ENCODE measurements around the gene CNTNAP4.

The CNTNAP4 gene

DNA sequence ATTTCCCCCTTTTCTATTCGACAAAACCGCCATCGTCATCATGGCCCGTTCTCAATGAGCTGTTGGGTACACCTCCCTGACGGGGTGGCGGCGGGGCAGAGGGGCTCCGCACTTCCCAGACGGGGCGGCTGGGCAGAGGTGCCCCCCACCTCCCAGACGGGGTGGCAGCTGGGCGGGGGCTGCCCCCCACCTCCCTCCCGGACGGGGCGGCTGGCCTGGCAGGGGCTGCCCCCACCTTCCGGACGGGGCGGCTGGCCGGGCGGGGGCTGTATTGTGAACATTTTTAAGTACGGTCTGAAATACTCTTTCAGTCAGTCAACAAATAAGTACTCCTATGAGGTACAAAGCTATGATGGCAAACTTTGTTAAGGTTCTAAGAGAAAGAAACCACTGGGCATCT lies 222.8 kb downstream of the CNTNAP4 start:
- DNase-seq: no peak

DNA sequence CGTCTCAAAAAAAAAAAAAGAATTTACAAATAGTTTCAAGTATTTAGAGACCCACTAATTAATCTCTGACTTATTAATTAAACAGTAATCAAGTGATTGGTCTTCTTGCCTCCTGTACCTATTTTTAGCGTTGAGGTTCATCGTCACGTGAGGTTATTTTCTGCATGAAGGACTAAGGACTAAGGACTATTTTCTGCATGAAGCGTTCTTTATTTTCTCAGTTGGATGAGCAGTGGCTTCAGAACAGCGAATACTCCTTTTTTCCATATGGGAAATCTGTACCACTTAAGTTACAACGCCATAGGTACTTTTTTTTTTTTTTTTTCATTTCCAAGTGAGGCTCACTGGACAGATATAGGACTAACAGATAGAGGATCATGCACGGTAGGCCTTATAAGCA lies 224.9 kb downstream of the CNTNAP4 start:
- no peak for DNase-seq

DNA sequence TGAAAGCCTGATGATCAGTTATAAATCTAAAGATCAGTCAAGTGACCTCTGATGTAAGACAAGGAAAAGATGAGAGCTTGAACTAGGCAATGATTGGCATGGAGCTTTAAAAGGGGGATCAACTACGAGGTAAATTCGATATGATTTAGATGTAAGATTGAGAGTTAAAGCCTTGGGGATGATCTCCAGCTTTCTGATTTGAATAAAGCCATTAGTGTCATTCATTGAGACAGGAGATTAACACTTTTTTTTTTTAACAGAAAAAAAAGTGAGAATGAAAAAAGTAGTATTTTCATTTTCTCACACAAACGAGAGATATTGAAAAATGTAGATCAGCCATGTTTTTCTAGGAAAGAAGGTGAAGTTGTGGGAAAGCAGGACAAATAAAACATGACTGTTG lies 225.4 kb downstream of the CNTNAP4 start:
- no peak for DNase-seq

DNA sequence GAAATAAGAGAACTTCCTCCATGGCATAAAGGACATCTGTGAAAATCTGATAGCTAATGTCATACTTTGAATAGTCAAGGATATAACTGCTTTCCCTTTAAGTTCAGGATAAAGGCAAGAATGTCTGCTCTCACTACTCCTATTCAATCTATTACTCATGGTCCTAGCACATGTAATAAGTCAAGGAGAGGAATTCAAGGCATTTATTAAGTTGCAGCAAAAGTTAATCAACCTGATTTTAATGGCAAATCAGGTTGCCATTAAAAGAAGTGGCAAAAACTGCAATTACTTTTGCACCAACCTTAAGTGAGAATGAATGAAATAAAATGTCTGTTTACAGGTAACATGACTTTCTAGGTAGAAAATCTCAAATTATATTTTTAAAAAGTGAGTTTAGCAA lies 225.9 kb downstream of the CNTNAP4 start:
- DNase-seq: no peak

DNA sequence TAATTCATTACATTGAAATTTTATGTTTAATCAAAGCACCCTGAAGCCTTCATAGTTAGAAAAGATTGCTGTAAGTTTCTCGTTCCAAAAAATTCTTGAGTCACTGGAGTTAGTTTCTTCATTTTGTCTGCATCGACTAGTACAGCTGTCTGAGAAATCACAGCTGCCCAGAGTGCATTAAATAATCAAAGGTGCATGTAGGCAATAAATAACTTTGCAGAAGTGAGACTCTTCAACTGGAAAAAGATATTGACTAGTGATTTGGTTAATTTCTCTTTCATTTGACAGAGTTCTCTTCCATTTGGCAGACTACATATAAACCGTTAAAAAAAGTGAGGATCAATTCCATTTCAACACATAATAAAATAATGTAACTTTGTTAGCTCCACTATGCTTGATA lies 234.0 kb downstream of the CNTNAP4 start:
- DNase-seq: no peak

DNA sequence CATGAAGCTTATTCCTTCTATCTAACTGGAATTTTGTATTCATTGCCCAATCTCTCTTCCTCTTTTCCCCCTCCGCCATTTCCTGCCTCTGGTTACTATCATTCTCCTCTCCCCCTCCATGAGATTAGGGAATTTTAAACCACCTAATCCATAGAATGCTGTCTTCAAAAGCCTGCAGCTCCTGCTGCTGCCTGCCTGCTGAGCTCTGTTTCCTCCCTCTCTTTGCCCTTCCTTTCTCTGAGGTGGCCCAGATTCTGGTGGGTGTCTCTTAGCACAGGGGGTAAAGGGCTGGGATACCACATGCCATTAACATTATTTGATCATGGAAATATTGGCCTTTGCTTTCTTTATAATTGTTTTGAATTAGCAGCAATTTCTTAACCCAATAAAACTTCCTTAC lies 241.6 kb downstream of the CNTNAP4 start:
- no peak for DNase-seq

DNA sequence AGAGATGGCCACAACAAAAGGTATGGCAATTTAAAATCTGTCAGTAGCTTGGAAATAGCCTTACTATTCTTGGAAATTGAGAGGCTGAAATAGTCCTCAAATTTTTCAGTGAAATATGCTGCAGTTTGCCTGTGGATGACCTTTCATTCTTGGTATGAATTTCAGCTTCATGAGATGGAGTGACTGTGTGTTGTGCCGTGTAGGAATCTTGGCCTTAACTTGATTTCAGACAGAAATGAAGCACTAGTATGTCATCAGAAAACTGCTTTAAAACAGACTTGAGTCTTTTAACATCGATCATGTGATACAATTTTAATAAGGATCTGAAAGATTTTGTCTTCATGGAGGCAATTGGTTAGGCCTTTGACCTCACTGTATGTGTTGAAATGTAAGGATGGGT lies 247.2 kb downstream of the CNTNAP4 start:
- DNase-seq: no peak

DNA sequence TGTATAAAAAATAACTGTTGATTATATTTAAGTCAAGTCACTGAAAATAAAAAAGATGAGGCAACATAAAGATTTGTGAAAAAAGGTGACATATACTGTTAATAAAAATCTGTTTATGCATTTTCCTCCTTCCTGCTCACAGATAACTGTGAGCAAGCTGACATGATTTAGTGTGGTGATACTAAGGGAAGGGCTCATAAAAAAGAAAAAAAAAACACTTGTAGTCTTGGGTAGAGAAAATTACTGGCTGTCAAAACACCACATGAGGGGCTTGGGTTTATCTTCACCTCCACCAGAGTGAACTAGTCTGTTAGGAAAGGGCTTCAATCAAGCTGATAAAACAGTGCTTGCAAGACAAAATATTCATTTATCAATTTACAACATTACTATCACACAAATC lies 247.6 kb downstream of the CNTNAP4 start:
- no peak for DNase-seq

DNA sequence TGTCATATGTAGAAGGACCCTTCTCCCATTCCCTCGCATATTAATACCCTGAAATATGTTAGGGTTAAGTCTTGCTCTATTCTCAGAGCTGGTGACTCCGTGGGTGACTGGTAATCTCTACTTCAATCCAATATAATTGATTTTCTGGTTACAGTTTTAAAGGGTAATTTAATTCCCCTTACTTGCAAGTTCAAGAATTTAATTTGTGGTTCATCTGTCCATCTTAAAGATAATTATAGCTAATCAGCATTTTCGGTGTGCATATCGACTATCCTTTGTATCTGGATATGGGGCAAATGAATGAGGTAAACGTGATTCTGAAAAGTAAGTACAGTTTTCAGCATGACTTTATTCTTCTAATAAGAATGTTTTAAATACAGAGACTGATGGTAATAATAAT lies 250.0 kb downstream of the CNTNAP4 start:
- no peak for DNase-seq

DNA sequence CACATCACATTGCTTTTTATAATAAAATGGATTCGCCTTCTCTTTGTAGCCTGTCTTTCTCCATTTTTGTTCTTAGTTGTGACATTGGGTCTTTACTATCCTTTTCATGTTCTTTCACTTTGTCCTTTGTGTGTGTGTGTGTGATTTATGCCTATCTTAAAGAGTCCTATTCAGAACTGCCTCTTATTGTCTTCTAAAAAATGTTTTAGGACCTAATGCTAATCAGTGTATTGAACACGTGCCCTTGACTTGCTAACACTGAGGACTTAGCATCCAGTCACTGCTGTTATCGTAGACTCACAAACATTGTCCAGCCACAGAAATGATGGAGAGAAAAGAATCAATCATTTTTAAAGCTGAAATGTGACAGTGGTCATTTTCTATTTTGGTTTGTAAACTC lies 251.9 kb downstream of the CNTNAP4 start:
- no peak for DNase-seq

DNA sequence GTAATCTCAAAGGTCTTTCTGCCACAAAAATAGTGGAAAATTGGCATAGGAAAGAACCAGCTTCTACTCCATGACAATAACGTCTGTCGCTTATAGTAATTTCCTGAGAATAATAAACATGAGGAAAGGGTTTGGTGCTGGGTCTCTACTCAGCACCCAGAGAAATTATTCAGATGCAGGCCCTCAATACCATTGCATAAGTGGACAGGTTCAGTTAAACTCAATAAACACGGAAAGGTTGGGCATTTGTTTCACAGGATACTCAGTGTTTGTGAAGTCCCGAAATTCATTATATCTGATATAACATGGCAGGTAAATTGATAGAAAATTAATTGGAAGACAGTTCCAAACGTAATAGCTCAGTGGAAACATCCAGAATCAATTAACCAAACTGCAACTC lies 254.0 kb downstream of the CNTNAP4 start:
- DNase-seq: no peak

DNA sequence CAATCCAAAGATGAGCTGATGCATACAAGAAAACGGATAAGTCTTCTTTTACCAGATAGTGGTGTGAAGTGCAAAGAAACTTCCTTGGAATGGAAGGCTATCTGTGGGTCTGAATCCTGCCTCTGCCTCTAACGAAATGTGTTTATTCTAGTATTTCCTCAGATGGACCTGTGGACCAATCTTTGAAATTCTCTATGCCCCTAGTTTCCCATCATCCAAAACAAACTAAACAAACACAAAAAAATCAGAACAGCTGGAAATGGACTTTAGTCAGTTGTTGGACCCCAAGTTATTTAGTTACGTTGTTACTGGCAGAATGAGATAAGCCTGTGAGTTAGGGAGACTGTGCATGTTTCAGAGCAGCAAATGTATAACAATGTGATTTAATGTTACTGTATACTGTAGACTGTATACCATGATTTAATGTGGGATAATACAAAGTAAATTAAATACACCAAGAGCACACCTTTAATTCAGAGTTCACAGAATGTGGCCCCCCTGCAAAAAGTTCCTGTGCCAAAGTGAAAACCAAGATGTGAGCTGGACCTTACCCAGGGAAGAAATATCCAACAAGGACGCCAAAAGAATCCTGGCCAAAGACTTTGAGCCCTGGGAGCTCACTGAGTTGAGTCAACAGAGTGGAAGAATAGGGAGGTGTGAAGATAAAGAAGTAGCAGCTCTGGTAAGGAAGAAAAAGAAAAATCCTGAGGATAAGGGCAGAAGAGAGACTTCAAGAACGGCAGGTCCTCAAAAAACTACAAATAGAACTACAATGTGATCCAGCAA lies 255.2 kb downstream of the CNTNAP4 start:
- DNase-seq: no peak

DNA sequence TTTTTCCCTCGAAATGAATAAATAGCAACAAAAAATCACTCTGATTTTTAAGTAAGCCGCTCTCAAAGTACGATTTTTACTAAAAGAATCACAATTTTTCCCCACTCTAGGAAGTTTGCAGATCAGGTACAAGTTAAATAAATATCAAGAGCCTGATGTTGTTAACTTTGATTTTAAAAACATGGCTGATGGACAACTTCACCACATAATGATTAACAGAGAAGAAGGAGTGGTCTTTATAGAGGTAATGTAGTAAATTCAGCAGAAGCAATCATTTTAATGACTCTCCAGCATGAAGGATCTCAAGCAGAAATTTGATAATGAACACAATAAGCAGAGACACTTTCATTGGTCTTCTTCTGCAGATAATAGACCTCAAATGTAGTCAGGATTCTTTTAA lies 262.4 kb downstream of the CNTNAP4 start:
- DNase-seq: no peak

DNA sequence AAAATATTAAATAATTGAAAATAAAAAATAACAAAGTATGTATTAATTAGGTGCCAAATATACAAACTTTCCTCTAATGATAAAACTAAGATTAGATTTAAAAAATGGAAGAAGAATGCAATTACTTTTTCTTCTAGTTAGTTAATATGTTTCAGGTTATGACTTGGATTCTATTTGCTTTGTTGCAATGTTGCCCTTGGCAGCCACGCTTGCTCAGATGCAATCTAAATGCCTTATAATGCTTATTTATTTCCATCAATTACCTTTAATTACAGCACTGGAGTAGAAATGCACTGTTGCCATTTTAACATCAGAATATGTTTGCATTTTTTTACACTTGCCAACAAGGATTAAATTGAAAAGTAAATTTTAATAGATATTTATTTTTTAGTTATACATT lies 263.9 kb downstream of the CNTNAP4 start:
- no peak for DNase-seq

DNA sequence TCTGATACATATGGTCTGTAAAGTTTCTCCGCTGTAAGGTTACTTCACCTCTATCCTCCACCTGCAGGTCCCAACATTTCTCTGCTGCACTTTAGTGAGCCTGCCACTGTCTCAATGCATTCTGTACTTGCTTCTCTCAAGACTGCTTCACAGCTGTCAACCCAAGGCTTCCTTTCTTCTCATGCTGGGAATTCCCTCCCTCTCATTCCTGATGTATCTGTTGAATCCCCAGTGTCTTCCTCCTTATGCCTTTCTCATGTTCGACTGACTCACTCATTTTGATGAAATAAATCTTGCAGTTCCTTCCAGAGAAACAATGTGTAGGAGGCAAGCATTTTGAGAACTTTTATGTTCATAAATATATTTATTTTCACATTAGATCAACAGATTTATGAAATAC lies 288.3 kb downstream of the CNTNAP4 start:
- DNase-seq: no peak

DNA sequence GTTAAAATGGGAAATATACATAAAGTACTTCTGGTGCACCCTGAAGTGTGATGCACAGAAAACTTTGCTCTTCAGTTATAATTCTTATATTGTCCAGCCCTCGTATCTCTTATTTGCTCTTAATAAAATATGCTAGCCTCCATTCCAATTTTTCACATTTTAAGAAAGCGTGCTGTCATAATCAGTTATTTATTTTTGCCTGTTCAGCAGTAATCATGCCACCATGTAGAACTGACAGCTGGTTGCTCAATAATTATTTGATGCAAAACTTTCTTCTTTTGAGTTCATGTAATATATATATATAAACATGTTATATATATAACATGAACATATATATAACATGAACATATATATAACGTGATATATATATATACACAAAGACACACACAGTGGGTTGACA lies 294.6 kb downstream of the CNTNAP4 start:
- no peak for DNase-seq

DNA sequence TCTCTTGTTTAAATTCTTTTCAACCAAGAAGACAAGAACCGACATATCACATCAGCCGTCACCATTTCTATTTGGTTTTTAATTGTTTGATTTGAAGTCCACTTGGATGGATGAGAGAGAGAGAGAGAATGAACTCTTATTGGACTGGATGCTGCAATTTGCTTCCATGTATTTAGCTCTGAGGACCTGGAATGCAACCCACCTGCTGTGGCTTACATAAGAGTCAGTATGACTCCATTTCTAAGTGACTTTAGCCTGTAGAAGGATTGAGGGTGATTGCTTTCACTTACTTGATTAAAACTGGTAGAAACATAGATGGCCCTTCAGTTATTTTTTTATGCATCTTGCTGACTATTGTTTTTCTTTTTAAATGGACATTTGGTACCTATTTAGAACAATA lies 296.1 kb downstream of the CNTNAP4 start:
- no peak for DNase-seq

DNA sequence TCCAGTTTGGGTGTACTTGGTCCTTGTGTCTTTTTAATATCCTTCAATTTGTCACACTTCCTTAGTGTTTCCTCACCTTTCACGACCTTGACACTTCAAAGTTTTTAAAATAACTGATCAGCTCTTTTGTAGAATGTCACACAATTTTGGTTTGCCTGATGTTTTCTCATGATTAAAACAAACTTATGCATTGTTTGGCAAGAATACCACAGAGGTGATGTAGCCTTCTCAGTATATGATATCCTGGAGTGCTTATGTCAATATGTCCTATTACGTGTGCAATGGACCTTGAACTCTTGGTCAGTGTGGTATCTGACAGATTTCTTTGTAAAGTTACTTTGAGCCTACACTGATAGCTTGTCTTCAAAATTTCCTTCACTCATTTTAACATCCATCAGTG lies 297.4 kb downstream of the CNTNAP4 start:
- DNase-seq: no peak

DNA sequence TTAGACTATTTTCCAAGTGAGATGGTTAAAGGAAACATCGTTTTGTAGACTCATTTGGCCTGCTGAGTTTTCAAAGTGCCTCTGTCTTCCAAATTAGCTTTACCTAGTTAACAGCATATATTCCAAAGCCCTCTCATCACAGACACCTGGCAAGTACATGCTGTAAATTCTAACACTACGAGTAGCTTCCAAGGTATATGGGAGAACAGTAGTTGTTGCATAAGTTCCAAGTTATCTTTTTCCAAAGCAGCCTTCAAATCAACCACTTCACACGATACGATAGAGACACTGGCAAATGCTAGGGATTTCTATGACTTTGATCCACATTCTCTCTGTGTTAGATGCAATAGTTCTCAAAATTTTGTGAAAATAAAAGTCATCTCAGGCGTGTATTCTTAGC lies 299.3 kb downstream of the CNTNAP4 start:
- no peak for DNase-seq

DNA sequence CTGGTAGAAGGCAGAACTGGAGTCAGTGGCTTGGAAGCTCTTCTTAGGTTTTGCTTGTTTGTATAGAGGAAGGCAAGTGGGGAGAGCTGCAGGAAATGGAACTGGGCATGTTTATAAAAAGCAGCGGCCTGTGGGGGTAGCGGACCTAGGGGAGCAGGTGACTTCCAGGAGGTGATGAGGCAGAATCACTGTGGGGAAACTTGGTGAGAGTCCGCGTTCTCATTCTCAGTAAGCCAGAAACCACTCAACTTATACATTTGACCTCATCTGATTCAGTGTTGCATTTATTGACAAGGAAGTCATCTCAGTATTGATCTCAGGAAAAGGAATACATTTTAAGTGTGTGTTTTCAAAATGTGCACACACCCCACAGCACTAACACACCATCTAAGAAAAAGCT lies 299.8 kb downstream of the CNTNAP4 start:
- DNase-seq: no peak

DNA sequence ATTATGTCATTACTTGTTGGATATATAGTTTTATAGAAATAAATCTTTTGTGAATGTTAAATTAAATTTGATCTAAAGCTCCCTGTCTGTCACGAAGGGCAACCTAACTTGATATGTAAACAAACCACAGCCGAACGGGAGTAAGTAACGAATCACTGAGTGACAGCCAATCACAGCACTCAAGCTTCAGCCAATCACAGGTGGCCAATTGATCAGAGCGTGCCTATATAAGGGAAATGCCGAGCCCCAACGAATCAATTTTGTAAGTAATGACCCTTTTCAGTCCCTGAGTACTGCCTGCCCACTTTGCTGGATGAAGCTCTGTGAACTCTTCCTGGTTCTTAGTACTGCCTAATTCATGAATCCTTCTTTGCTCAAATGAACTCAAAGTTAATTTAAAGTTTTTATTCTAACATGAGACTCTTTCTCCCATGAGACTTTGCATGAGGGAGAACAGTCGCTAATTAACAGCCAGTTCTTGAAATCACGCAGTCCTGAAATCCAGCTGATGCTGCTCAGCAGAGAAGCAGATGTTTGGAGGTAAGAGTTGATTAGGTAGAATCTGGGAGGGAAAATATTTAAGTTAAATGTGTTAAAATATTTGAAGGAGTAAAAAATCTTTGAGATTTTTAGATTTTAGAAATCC lies 302.2 kb downstream of the CNTNAP4 start:
- DNase-seq: no peak

DNA sequence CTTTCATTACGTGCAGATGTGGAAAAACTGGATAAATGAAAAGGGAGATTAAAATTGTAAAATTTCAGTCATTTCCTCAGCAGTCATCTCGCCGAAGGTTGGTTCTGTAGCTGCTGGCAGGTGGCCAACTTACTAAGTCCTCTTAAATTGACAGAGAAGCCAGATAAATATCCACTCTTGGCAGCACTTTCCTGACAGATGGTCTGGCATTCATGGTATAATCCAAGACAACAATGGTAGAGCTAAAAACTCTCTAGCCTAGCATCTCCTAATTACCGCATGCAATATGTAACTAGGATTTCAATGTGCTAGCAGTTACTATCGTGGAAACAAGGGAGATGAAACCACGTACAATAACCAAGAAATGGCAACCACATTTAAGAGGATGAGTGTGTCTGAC lies 306.3 kb downstream of the CNTNAP4 start:
- DNase-seq: no peak

DNA sequence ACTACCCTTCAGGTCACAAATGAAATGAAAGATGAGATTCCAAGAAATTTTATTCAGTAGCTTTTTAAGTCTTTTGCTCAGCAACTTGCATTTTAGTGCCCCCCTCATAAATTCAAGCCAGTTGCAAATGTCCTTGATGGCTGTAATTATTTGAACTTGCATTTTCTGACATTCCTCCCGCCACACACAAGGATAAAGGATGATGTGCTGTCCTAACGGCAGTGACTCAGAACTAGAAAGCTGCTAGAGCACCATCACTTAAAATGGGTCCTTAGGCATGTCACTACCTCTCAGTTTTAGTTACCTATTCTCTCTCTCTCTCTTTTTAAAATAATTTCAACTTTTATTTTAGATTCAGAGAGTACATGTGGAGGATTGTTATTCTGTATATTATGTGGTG lies 306.7 kb downstream of the CNTNAP4 start:
- DNase-seq: no peak

DNA sequence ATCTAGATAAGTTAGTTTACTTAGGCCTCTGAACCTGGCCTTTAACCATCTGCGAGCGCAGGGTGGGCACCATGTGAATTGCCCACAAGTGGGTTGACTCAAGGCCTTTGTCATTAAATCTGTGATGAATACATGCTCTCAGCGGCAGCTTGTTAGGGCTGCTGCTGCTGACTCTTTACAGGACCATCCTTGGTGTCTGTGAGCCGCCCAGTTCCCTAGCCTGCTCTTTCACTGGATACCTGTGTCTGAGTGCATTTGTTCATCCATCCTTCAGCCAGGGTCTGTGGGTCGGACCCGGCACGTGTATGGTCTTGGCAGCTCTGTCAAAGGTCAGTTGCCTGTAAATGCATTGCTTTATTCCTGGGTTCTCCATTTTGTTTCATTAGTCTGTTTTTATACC lies 321.3 kb downstream of the CNTNAP4 start:
- DNase-seq: no peak

DNA sequence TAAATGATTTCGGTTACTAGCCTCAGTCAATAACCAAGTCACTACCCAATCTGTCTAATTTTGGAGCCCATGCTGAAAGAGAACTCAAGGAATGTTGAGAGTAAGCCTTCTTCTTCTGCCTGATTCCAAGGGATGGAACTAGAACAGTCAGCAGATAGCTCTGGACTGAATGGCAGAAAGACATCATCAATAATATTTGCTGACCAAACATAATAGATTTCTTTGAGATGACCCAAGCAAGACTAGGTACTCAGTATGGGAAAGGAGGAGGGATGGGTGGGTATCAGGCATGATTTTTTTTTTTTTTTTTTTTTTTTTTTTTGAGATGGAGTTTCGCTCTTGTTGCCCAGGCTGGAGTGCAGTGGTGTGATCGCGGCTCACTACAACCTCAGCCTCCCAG lies 330.1 kb downstream of the CNTNAP4 start:
- DNase-seq: no peak

Measured in 8988T (cell line).